ENCODE data around the gene PIK3CD. TPM values are rescaled to one million over a fixed set of nuclear protein-coding genes. Genes with fewer than 3 reads are reported as not detected.

PIK3CD gene
- polyA plus RNA-seq, 2 donors = 3.2 to 4.2 TPM

- 97 to 100% methylated on average over 2 of the region's 2 CpGs for WGBS, 2 donors
- no peaks in the 10 kb centered on the region for H3K4me1 ChIP-seq (ENCODE audit: control insufficient read depth in 2 of 2, insufficient read depth in 2 of 2, low read length in 1 of 2)
- no peak overlapping the region for H3K4me3 ChIP-seq (ENCODE audit: low read depth in 1 of 2, low read length in 2 of 2)
These were observed 45.3 kb downstream of the PIK3CD start for GRCh38 chr1:9696793-9697192.

GRCh38 chr1:9699361-9699760, 47.8 kb downstream of the PIK3CD start:
- Histone ChIP-seq H3K4me1 (ENCODE audit: control insufficient read depth in 2 of 2, insufficient read depth in 2 of 2, low read length in 1 of 2) (no peaks in the 10 kb centered on the region), H3K27me3 (ENCODE audit: control insufficient read depth in 1 of 2, insufficient read depth in 2 of 2, low read length in 2 of 2) (no peaks in the 10 kb centered on the region), H3K4me3 (ENCODE audit: low read depth in 1 of 2, low read length in 2 of 2) (no peak overlapping the region), H3K27ac (ENCODE audit: low read depth in 2 of 2, low read length in 1 of 2) (no peak overlapping the region), H3K36me3 (ENCODE audit: control insufficient read depth in 2 of 2, insufficient read depth in 2 of 2, low read length in 1 of 2) (no peaks in the 10 kb centered on the region), H3K9me3 (ENCODE audit: control insufficient read depth in 2 of 2, insufficient read depth in 1 of 2, low read depth in 1 of 2, low read length in 1 of 2) (peaks cover 0 to 3% of the 10 kb centered on the region in 2 donors)
- 60 to 69% methylated on average over 7 of the region's 7 CpGs for WGBS, 2 donors

More at GRCh38 chr1:9696793-9697192, 45.3 kb downstream of the PIK3CD start:
- Histone ChIP-seq H3K27ac (ENCODE audit: low read depth in 2 of 2, low read length in 1 of 2) (no peak overlapping the region), H3K27me3 (ENCODE audit: control insufficient read depth in 1 of 2, insufficient read depth in 2 of 2, low read length in 2 of 2) (no peaks in the 10 kb centered on the region), H3K9me3 (ENCODE audit: control insufficient read depth in 2 of 2, insufficient read depth in 1 of 2, low read depth in 1 of 2, low read length in 1 of 2) (no peaks in the 10 kb centered on the region), H3K36me3 (ENCODE audit: control insufficient read depth in 2 of 2, insufficient read depth in 2 of 2, low read length in 1 of 2) (no peaks in the 10 kb centered on the region)

GRCh38 chr1:9700340-9700739, 48.8 kb downstream of the PIK3CD start:
- Histone ChIP-seq H3K36me3 (ENCODE audit: control insufficient read depth in 2 of 2, insufficient read depth in 2 of 2, low read length in 1 of 2) (no peaks in the 10 kb centered on the region), H3K4me1 (ENCODE audit: control insufficient read depth in 2 of 2, insufficient read depth in 2 of 2, low read length in 1 of 2) (no peaks in the 10 kb centered on the region), H3K27ac (ENCODE audit: low read depth in 2 of 2, low read length in 1 of 2) (no peak overlapping the region), H3K9me3 (ENCODE audit: control insufficient read depth in 2 of 2, insufficient read depth in 1 of 2, low read depth in 1 of 2, low read length in 1 of 2) (peaks cover 0 to 3% of the 10 kb centered on the region in 2 donors), H3K27me3 (ENCODE audit: control insufficient read depth in 1 of 2, insufficient read depth in 2 of 2, low read length in 2 of 2) (no peaks in the 10 kb centered on the region), H3K4me3 (ENCODE audit: low read depth in 1 of 2, low read length in 2 of 2) (no peak overlapping the region)
- WGBS, 2 donors = 83 to 84% methylated on average over 12 of the region's 12 CpGs

- H3K27ac ChIP-seq (ENCODE audit: low read depth in 2 of 2, low read length in 1 of 2) = no peak overlapping the region
- no peaks in the 10 kb centered on the region for H3K4me1 ChIP-seq (ENCODE audit: control insufficient read depth in 2 of 2, insufficient read depth in 2 of 2, low read length in 1 of 2)
- H3K36me3 ChIP-seq (ENCODE audit: control insufficient read depth in 2 of 2, insufficient read depth in 2 of 2, low read length in 1 of 2) = no peaks in the 10 kb centered on the region
- peaks cover 0 to 3% of the 10 kb centered on the region in 2 donors for H3K9me3 ChIP-seq (ENCODE audit: control insufficient read depth in 2 of 2, insufficient read depth in 1 of 2, low read depth in 1 of 2, low read length in 1 of 2)
- H3K4me3 ChIP-seq (ENCODE audit: low read depth in 1 of 2, low read length in 2 of 2) = no peak overlapping the region
- 54 to 65% methylated on average over 4 of the region's 4 CpGs for WGBS, 2 donors
- no peaks in the 10 kb centered on the region for H3K27me3 ChIP-seq (ENCODE audit: control insufficient read depth in 1 of 2, insufficient read depth in 2 of 2, low read length in 2 of 2)
These were observed 50.1 kb downstream of the PIK3CD start for GRCh38 chr1:9701665-9702064.

- Histone ChIP-seq H3K9me3 (ENCODE audit: control insufficient read depth in 2 of 2, insufficient read depth in 1 of 2, low read depth in 1 of 2, low read length in 1 of 2) (peaks cover 0 to 3% of the 10 kb centered on the region in 2 donors), H3K27ac (ENCODE audit: low read depth in 2 of 2, low read length in 1 of 2) (no peak overlapping the region), H3K4me3 (ENCODE audit: low read depth in 1 of 2, low read length in 2 of 2) (no peak overlapping the region), H3K36me3 (ENCODE audit: control insufficient read depth in 2 of 2, insufficient read depth in 2 of 2, low read length in 1 of 2) (no peaks in the 10 kb centered on the region), H3K4me1 (ENCODE audit: control insufficient read depth in 2 of 2, insufficient read depth in 2 of 2, low read length in 1 of 2) (no peaks in the 10 kb centered on the region), H3K27me3 (ENCODE audit: control insufficient read depth in 1 of 2, insufficient read depth in 2 of 2, low read length in 2 of 2) (no peaks in the 10 kb centered on the region)
- WGBS, 2 donors = 91 to 94% methylated on average over 5 of the region's 5 CpGs
These were observed 51.6 kb downstream of the PIK3CD start for GRCh38 chr1:9703165-9703509.

- H3K9me3 ChIP-seq (ENCODE audit: control insufficient read depth in 2 of 2, insufficient read depth in 1 of 2, low read depth in 1 of 2, low read length in 1 of 2) = peaks cover 0 to 3% of the 10 kb centered on the region in 2 donors
- no peak overlapping the region for H3K4me3 ChIP-seq (ENCODE audit: low read depth in 1 of 2, low read length in 2 of 2)
- WGBS, 2 donors = 96 to 97% methylated on average over 3 of the region's 3 CpGs
- no peaks in the 10 kb centered on the region for H3K27me3 ChIP-seq (ENCODE audit: control insufficient read depth in 1 of 2, insufficient read depth in 2 of 2, low read length in 2 of 2)
- no peaks in the 10 kb centered on the region for H3K36me3 ChIP-seq (ENCODE audit: control insufficient read depth in 2 of 2, insufficient read depth in 2 of 2, low read length in 1 of 2)
- no peaks in the 10 kb centered on the region for H3K4me1 ChIP-seq (ENCODE audit: control insufficient read depth in 2 of 2, insufficient read depth in 2 of 2, low read length in 1 of 2)
- no peak overlapping the region for H3K27ac ChIP-seq (ENCODE audit: low read depth in 2 of 2, low read length in 1 of 2)
These were observed 52.1 kb downstream of the PIK3CD start for GRCh38 chr1:9703681-9704080.

- Histone ChIP-seq H3K4me1 (ENCODE audit: control insufficient read depth in 2 of 2, insufficient read depth in 2 of 2, low read length in 1 of 2) (no peaks in the 10 kb centered on the region), H3K4me3 (ENCODE audit: low read depth in 1 of 2, low read length in 2 of 2) (no peak overlapping the region), H3K27ac (ENCODE audit: low read depth in 2 of 2, low read length in 1 of 2) (no peak overlapping the region), H3K36me3 (ENCODE audit: control insufficient read depth in 2 of 2, insufficient read depth in 2 of 2, low read length in 1 of 2) (peaks cover 0 to 2% of the 10 kb centered on the region in 2 donors), H3K9me3 (ENCODE audit: control insufficient read depth in 2 of 2, insufficient read depth in 1 of 2, low read depth in 1 of 2, low read length in 1 of 2) (peaks cover 0 to 3% of the 10 kb centered on the region in 2 donors), H3K27me3 (ENCODE audit: control insufficient read depth in 1 of 2, insufficient read depth in 2 of 2, low read length in 2 of 2) (no peaks in the 10 kb centered on the region)
- WGBS, 2 donors = 85 to 86% methylated on average over 8 of the region's 8 CpGs
These were observed 54.0 kb downstream of the PIK3CD start for GRCh38 chr1:9705337-9706093.

GRCh38 chr1:9706178-9706577, 54.6 kb downstream of the PIK3CD start:
- Histone ChIP-seq H3K4me1 (ENCODE audit: control insufficient read depth in 2 of 2, insufficient read depth in 2 of 2, low read length in 1 of 2) (no peaks in the 10 kb centered on the region), H3K27me3 (ENCODE audit: control insufficient read depth in 1 of 2, insufficient read depth in 2 of 2, low read length in 2 of 2) (no peaks in the 10 kb centered on the region), H3K27ac (ENCODE audit: low read depth in 2 of 2, low read length in 1 of 2) (no peak overlapping the region), H3K9me3 (ENCODE audit: control insufficient read depth in 2 of 2, insufficient read depth in 1 of 2, low read depth in 1 of 2, low read length in 1 of 2) (peaks cover 0 to 3% of the 10 kb centered on the region in 2 donors), H3K4me3 (ENCODE audit: low read depth in 1 of 2, low read length in 2 of 2) (no peak overlapping the region), H3K36me3 (ENCODE audit: control insufficient read depth in 2 of 2, insufficient read depth in 2 of 2, low read length in 1 of 2) (peaks cover 0 to 2% of the 10 kb centered on the region in 2 donors)
- 86 to 90% methylated on average over 4 of the region's 4 CpGs for WGBS, 2 donors

GRCh38 chr1:9710037-9710436, 58.5 kb downstream of the PIK3CD start:
- WGBS, 2 donors = 86 to 95% methylated on average over 8 of the region's 8 CpGs
- H3K27me3 ChIP-seq (ENCODE audit: control insufficient read depth in 1 of 2, insufficient read depth in 2 of 2, low read length in 2 of 2) = no peaks in the 10 kb centered on the region
- no peak overlapping the region for H3K27ac ChIP-seq (ENCODE audit: low read depth in 2 of 2, low read length in 1 of 2)
- H3K4me1 ChIP-seq (ENCODE audit: control insufficient read depth in 2 of 2, insufficient read depth in 2 of 2, low read length in 1 of 2) = no peaks in the 10 kb centered on the region
- no peak overlapping the region for H3K4me3 ChIP-seq (ENCODE audit: low read depth in 1 of 2, low read length in 2 of 2)
- peaks cover 0 to 2% of the 10 kb centered on the region in 2 donors for H3K36me3 ChIP-seq (ENCODE audit: control insufficient read depth in 2 of 2, insufficient read depth in 2 of 2, low read length in 1 of 2)
- H3K9me3 ChIP-seq (ENCODE audit: control insufficient read depth in 2 of 2, insufficient read depth in 1 of 2, low read depth in 1 of 2, low read length in 1 of 2) = no peaks in the 10 kb centered on the region

- H3K4me3 ChIP-seq (ENCODE audit: low read depth in 1 of 2, low read length in 2 of 2) = no peak overlapping the region
- H3K27me3 ChIP-seq (ENCODE audit: control insufficient read depth in 1 of 2, insufficient read depth in 2 of 2, low read length in 2 of 2) = no peaks in the 10 kb centered on the region
- no peaks in the 10 kb centered on the region for H3K9me3 ChIP-seq (ENCODE audit: control insufficient read depth in 2 of 2, insufficient read depth in 1 of 2, low read depth in 1 of 2, low read length in 1 of 2)
- H3K27ac ChIP-seq (ENCODE audit: low read depth in 2 of 2, low read length in 1 of 2) = no peak overlapping the region
- peaks cover 3 to 11% of the 10 kb centered on the region in 2 donors for H3K36me3 ChIP-seq (ENCODE audit: control insufficient read depth in 2 of 2, insufficient read depth in 2 of 2, low read length in 1 of 2)
- WGBS, 2 donors = 88 to 90% methylated on average over 9 of the region's 9 CpGs
- H3K4me1 ChIP-seq (ENCODE audit: control insufficient read depth in 2 of 2, insufficient read depth in 2 of 2, low read length in 1 of 2) = no peaks in the 10 kb centered on the region
These were observed 60.0 kb downstream of the PIK3CD start for GRCh38 chr1:9711466-9712020.

All from esophagus (tissue), 2 donors.